GM23338 (cell line): ENCODE measurements around the gene SSH3.

Source experiments
- CTCF ChIP-seq, 2 experiments: fragments of 200-600 bp in 1 of 2; sonication (generic) in 1 of 2; conservative IDR thresholded peaks; 2 replicates each; pipeline versions ENCODE4 v1.5.1 to v1.6.1; 2016 to 2017; ENCODE audit warnings: antibody characterized with exemption in 2 of 2, low read depth in 2 of 2, mild to moderate bottlenecking in 2 of 2, moderate library complexity in 1 of 2
- EZH2 ChIP-seq: fragments of 200-600 bp; sonication (generic); IDR thresholded peaks from one replicate; pipeline ENCODE4 v1.8.0; 2017; ENCODE audit warnings: antibody characterized with exemption, mild to moderate bottlenecking, low read depth; ENCODE audit not compliant: unreplicated experiment
- EZH2phosphoT487 ChIP-seq: fragments of 200-600 bp; sonication (generic); IDR thresholded peaks from one replicate; pipeline ENCODE4 v1.8.1; 2018; ENCODE audit warnings: antibody characterized with exemption; ENCODE audit not compliant: unreplicated experiment
- NANOG ChIP-seq: IDR thresholded peaks from 2 replicates; pipeline ENCODE4 v1.6.1; 2016; ENCODE audit warnings: antibody characterized with exemption, borderline replicate concordance
- POLR2AphosphoS5 ChIP-seq: IDR thresholded peaks from 2 replicates; pipeline ENCODE4 v1.6.1; 2016; ENCODE audit warnings: antibody characterized with exemption, low read depth
- REST ChIP-seq: IDR thresholded peaks from one replicate; pipeline ENCODE4 v1.6.1; 2018; ENCODE audit warnings: antibody characterized with exemption; ENCODE audit not compliant: unreplicated experiment
- ZNF331 ChIP-seq: fragments of 250-450 bp; sonication (Bioruptor Pico); IDR thresholded peaks from 2 replicates; pipeline ENCODE4 v1.5.0; 2020; ENCODE audit warnings: low read depth, mild to moderate bottlenecking, moderate library complexity

- TF ChIP-seq EZH2phosphoT487, result no peak
- no peak for TF ChIP-seq EZH2
- TF ChIP-seq CTCF (conservative IDR thresholded peaks at IDR 0.05; ENCODE audit: low read depth in 2 of 2), result no peak
- no peak for TF ChIP-seq REST
- TF ChIP-seq NANOG, result no peak
- TF ChIP-seq POLR2AphosphoS5, result no peak
- no peak for TF ChIP-seq ZNF331 (CRISPR knock-in tag)
Measured at GRCh38 chr11:67264260-67264659, 39.1 kb upstream of the SSH3 start.
